IPS DF 4.7 (cell line): Measurements from ENCODE around the gene LRRC27.

ENCODE experiments used
- DNase-seq: peaks from one replicate; pipeline ENCODE4 v3.0.0-alpha.2; 2013; ENCODE audit warnings: low spot score; ENCODE audit errors: extremely low read depth

Gene LRRC27

GRCh38 chr10:132413226-132414205 lies 81.5 kb downstream of the LRRC27 start:
- DNase-seq: no peak

- DNase-seq: no peak
Observed at GRCh38 chr10:132414402-132415016, 82.5 kb downstream of the LRRC27 start.

DNA sequence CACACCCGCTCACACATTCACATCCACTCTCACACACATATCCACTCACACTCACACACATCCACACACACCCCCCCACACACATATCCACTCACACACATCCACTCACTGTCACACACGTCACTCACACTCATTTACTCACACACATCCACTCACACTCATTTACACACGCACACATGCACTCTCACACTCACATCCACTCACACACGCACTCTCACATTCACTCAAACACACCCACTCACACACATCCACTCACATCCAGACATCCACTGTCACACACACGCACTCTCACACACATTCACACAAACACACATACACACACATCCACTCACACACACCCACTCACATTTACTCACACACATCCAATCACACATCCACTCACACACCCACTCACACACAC lies 83.3 kb downstream of the LRRC27 start:
- no peak for DNase-seq

DNA sequence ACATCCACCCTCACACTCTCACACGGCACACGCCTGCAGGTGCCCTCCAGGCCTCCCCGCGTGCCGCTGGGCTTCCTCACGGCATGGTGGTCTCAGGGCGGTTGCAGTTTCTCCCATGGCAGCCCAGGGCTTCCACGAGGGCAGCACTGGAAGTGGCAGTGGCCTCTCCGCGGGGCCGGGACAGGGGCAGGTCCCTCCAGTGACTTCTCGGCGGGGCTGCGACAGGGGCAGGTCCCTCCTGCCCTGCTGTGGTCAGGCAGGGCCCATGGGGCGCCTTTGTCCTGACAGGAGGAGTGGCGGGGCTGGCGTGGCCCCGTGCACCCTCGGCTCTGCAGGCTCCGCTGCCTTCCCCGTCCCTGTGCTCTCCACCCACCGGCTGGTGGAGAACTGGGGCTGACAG lies 84.0 kb downstream of the LRRC27 start:
- no peak for DNase-seq

GRCh38 chr10:132416566-132417256 lies 84.7 kb downstream of the LRRC27 start:
- DNase-seq: no peak

DNA sequence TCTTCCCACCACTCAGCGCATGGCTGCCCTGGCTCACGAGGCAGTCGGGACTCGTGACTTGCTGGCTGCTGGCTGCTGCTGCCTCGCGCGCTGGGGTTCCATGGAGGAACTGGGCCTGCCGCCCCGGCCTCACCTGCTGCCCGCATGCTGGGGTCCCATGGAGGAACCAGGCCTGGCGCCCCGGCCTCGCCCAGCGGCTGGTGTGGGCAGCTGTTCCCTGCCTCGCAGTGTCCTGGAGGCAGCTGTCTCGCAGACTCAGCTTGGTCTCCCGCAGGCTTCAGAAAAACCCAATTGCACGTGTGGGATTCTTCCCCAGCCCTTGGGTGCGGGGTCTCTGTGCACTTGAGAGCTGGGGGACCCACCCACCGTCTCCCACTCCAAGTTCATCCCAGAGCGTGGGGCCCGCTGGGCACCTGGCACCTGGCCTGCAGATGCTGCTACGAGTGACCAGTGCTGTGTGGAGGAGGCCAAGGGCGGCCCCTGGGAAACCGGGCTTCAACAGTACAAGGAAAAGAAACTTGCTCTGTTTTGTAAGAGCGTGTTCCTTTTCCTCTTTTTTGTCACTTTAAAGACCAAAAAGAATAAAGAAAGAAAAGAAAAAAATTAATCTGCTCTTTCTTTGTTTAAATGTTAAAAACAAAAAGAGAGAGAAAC lies 85.4 kb downstream of the LRRC27 start:
- no peak for DNase-seq

DNA sequence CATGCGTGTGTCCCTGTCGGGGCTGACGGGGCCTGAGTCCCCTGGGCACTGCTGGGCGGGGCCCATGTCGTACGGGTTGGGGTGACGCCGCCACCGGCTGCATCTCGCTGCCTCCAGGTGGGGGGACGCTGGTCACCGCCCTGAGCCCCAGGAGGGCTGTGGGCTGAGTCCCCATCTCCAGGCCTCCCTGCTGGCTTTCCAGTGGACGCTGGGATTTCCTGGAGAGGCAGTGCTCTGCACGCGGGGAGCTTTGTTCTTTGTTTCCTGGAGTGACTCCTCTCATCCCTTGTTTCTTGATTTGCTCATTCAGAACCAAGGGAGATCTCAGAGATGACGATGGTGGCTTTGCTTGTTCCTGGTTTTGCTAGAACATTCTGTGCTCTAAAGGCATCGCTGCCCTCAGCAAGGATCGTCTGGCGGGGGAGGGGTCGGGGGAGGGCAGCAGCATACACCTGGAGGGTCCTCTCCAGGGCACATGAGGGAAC lies 86.0 kb downstream of the LRRC27 start:
- no peak for DNase-seq

GRCh38 chr10:132418527-132419416 lies 86.8 kb downstream of the LRRC27 start:
- DNase-seq: peak; percentile 53

DNA sequence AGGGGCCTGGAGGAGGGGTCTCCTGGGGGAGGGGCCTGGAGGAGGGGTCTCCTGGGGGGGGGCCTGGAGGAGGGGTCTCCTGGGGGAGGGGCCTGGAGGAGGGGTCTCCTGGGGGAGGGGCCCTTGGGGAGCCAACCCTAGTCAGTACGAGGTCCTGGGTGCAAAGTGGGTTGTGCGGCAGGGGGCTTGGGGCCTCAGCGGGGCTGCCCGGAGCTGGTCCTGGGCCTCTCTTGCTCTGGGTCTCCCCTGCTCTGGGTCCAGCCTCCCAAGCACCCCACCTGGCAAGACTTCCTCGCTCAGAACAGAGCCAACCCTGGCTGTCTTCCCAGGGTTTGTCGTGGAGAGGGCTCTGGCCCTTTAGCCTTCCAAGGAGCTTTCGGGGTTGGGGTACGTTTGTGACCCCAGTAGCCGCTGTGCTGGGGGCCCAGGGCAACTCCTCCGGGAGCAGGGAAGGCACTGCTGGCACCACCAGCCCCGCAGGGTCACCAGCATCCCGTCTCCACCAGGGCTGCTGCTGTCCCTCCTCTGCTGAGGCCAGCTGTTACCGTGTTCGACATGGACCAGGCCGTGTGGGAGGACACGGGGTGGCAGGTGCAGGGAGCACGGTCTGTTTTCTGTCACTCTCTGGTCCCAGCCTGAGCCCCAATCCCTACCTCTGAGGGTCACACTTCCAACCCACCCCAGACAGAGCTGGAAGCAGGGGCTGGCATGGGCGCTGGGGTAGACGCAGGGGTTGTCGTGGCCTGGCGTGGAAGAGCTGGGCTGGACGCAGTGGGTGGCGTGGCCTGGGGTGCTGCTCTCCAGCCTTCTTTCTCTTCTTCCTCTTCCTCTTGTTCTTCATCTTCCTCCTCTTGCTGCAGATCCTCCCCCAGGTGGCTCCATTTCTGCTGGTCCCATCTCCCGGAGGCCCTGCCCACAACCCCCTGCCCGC lies 87.8 kb downstream of the LRRC27 start:
- no peak for DNase-seq

DNA sequence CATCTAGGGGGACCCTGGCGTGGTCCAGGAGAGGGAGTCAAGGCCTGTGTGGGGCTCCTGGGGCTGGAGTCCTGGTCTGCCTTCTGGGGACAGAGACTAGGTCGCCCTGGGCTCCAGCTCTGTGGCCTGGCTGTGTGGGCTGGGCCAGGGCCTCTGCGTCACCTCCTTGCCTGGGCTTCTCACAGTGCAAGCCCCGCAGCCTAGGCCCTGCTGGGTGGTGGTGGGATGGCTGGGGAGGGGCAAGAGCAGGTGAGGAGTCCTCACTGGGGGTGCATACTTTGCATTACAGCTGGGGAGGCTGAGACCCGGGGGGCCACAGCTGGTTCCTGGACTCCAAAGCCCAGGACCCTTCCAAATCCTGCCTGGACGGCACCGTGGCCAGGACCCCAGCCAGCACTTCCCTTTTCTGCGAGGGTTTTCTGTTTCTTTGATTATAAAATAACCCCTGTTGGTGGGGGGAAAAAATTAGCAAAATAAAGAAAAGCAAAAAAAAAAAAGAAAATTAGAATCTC lies 88.5 kb downstream of the LRRC27 start:
- DNase-seq: no peak

- DNase-seq: no peak
Observed at GRCh38 chr10:132420981-132421846, 89.2 kb downstream of the LRRC27 start.

DNA sequence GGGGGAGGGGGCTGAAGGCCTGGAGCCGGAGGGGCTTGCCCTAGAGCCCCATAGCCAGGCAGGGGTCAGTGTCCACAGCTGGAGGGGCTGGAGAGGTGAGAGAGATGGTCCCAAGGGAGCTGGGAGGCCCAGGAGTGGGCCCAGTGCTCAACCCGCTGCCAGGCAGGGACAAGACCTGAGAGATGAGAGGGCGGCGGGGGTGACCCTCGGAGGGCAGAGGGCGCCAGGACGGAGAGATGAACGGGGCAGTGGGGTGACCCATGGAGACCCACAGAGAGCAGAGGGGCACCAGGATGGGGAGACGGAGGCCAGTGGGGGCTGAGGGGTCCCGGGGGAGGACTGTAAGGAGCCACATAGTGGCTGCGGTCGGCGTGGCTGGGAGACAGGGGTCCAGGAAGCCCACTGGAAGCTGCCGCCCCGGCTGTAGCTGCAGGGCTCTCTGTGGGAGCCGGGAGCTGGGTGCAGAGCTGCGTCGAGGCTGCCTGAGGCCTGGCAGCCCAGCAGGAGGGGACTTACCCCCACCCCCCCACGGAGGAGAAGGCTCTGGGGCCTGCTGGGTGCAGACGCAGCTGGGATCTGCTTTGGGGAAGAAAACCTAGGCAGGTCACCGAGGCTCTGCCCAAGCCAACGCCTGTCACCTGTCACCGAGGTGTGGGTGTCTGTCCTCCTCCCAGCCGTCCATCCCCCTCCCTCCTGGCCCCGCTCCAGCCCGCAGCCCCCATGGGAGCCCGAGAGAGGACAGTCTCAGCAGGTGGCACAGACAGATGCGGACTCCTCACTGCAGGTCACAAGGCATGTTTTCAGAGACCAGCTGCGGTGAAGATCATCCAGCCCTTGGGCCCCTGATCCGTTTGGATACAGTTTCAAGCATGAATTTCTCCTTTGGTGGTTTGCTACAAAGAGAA lies 90.1 kb downstream of the LRRC27 start:
- DNase-seq: no peak

DNA sequence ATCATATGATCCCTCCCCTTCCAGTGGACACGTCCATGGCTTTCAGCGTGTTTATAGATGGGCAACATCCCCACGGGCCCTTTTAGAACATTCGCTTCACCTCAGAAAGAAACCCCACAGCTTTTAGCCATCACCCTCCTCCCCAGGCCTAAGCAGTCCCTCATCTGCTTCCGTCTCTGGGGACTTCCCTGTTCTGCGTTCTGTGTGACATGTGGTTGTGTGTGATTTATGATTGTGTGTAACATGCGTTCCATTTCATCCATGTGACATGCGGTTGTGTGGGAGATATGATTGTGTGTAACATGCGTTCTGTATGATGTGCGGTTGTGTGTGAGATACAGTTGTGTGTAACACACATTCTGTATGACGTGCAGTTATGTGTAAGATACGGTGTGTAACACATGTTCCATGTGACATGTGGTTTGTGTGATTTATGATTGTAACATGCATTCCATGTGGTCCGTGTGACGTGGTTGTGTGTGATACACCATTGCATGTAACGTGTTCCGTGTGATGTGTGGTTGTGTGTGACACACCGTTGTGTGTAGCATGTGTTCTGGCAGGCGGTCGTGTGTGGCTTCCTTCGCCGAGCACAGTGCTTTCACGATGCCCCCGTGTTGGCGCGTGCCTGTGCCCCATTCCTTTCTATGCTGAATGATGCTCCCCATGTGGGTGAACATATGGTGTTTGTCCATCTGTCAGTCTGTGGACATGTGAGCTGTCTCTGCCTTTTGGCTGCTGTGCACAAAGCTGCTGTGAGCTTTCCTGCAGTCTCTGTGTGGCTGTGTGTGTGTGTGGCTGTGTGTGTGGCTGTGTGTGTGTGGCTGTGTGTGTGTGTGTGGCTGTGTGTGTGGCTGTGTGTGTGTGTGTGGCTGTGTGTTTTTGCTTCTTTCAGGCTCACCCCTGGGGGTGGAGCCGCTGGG lies 91.2 kb downstream of the LRRC27 start:
- no peak for DNase-seq

DNA sequence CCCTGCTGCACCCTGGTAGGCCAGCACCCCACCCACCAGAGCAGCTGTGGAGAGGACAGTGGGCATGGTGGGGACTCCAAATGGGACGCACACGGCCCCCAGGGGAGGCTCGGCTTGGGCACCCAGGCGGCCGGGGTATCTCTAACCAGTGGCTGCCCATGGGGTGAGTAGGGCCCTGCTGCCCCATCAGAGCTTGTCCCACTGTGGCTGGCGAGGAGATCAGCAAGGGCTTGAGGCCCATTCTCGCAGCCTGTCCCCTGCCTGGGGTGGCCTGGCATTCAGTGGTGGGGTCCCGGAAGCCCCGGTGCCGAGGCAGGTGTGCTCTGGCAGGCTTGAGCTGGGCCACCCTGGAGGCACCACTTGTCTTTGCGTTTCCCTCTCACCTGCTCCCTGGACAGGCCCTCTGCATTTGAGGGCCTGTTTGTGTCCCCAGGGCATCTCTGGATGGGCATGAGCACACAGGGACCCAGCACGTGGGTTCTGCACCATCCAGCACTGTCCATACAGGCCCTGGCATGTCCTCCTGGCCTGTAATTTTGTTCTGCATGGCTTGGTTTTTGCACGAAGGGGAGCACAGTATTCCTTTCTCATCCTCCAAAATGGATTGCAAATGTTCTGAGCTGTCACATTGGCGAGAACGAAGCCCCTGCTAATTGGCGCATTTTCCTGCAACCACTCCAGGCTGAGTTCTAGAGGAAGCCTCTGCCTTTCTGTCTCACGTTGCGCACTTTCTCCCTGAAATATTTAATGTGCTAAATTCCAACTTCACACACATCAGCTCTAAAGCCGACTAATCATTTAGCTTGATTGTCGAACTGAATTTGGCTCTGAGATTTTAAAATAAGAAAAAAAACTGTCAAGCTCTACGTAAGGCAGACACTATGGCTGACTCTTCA lies 92.2 kb downstream of the LRRC27 start:
- DNase-seq: no peak
